ENCODE data around the gene MPEG1.

Gene MPEG1

GRCh38 chr11:59212744-59213631, at the start of gene MPEG1:
MPEG1 (minus strand) TSS chr11:59212927; CDS start chr11:59212865, 62 bp downstream.
- Histone ChIP-seq H3K36me3 (ENCODE audit: control insufficient read depth, insufficient read depth, low read length) (no peaks in the 10 kb centered on the region), H3K27ac (ENCODE audit: low read depth, low read length) (no peak within 1 kb of the TSS), H3K9ac (ENCODE audit: low read length) (no peak within 1 kb of the TSS), H3K4me3 (ENCODE audit: low read depth, low read length) (no peak within 1 kb of the TSS), H3K27me3 (ENCODE audit: control insufficient read depth, insufficient read depth, low read length) (no peaks in the 10 kb centered on the region), H3K9me3 (ENCODE audit: control insufficient read depth, insufficient read depth, low read depth, low read length) (no peaks in the 10 kb centered on the region), H3K4me1 (ENCODE audit: control insufficient read depth, insufficient read depth, low read length) (no peaks in the 10 kb centered on the region; the same call in 1 of the 2 replicates)

GRCh38 chr11:59262177-59262818, 49.6 kb upstream of the MPEG1 start:
- H3K9ac ChIP-seq (ENCODE audit: low read length), result no peak overlapping the region
- no peak overlapping the region for H3K27ac ChIP-seq (ENCODE audit: low read depth, low read length)
- no peaks in the 10 kb centered on the region for H3K9me3 ChIP-seq (ENCODE audit: control insufficient read depth, insufficient read depth, low read depth, low read length)
- no peaks in the 10 kb centered on the region for H3K4me1 ChIP-seq (ENCODE audit: control insufficient read depth, insufficient read depth, low read length)
- no peaks in the 10 kb centered on the region for H3K27me3 ChIP-seq (ENCODE audit: control insufficient read depth, insufficient read depth, low read length)
- no peaks in the 10 kb centered on the region for H3K36me3 ChIP-seq (ENCODE audit: control insufficient read depth, insufficient read depth, low read length)
- H3K4me3 ChIP-seq (ENCODE audit: low read depth, low read length), result no peak overlapping the region

- Histone ChIP-seq H3K36me3 (ENCODE audit: control insufficient read depth, insufficient read depth, low read length) (no peaks in the 10 kb centered on the region), H3K4me1 (ENCODE audit: control insufficient read depth, insufficient read depth, low read length) (no peaks in the 10 kb centered on the region), H3K27me3 (ENCODE audit: control insufficient read depth, insufficient read depth, low read length) (no peaks in the 10 kb centered on the region), H3K9me3 (ENCODE audit: control insufficient read depth, insufficient read depth, low read depth, low read length) (no peaks in the 10 kb centered on the region), H3K27ac (ENCODE audit: low read depth, low read length) (no peak overlapping the region), H3K9ac (ENCODE audit: low read length) (no peak overlapping the region), H3K4me3 (ENCODE audit: low read depth, low read length) (no peak overlapping the region)
Measured at GRCh38 chr11:59261150-59261549, 48.4 kb upstream of the MPEG1 start.

GRCh38 chr11:59259867-59260475, 47.2 kb upstream of the MPEG1 start:
- H3K27ac ChIP-seq (ENCODE audit: low read depth, low read length), result no peak overlapping the region
- no peaks in the 10 kb centered on the region for H3K27me3 ChIP-seq (ENCODE audit: control insufficient read depth, insufficient read depth, low read length)
- no peak overlapping the region for H3K9ac ChIP-seq (ENCODE audit: low read length)
- peaks cover 3% of the 10 kb centered on the region; the same call in 1 of the 2 replicates for H3K4me1 ChIP-seq (ENCODE audit: control insufficient read depth, insufficient read depth, low read length)
- H3K9me3 ChIP-seq (ENCODE audit: control insufficient read depth, insufficient read depth, low read depth, low read length), result no peaks in the 10 kb centered on the region
- H3K4me3 ChIP-seq (ENCODE audit: low read depth, low read length), result no peak overlapping the region
- H3K36me3 ChIP-seq (ENCODE audit: control insufficient read depth, insufficient read depth, low read length), result no peaks in the 10 kb centered on the region

GRCh38 chr11:59259047-59259446, 46.3 kb upstream of the MPEG1 start:
- H3K36me3 ChIP-seq (ENCODE audit: control insufficient read depth, insufficient read depth, low read length), result no peaks in the 10 kb centered on the region
- H3K9me3 ChIP-seq (ENCODE audit: control insufficient read depth, insufficient read depth, low read depth, low read length), result no peaks in the 10 kb centered on the region
- no peak overlapping the region for H3K27ac ChIP-seq (ENCODE audit: low read depth, low read length)
- H3K4me1 ChIP-seq (ENCODE audit: control insufficient read depth, insufficient read depth, low read length), result peaks cover 3% of the 10 kb centered on the region; the same call in 1 of the 2 replicates
- H3K27me3 ChIP-seq (ENCODE audit: control insufficient read depth, insufficient read depth, low read length), result no peaks in the 10 kb centered on the region
- no peak overlapping the region for H3K9ac ChIP-seq (ENCODE audit: low read length)
- no peak overlapping the region for H3K4me3 ChIP-seq (ENCODE audit: low read depth, low read length)

- no peaks in the 10 kb centered on the region for H3K36me3 ChIP-seq (ENCODE audit: control insufficient read depth, insufficient read depth, low read length)
- H3K27ac ChIP-seq (ENCODE audit: low read depth, low read length), result no peak overlapping the region
- no peak overlapping the region for H3K9ac ChIP-seq (ENCODE audit: low read length)
- no peaks in the 10 kb centered on the region for H3K9me3 ChIP-seq (ENCODE audit: control insufficient read depth, insufficient read depth, low read depth, low read length)
- H3K27me3 ChIP-seq (ENCODE audit: control insufficient read depth, insufficient read depth, low read length), result no peaks in the 10 kb centered on the region
- no peak overlapping the region for H3K4me3 ChIP-seq (ENCODE audit: low read depth, low read length)
- peaks cover 3% of the 10 kb centered on the region; the same call in 1 of the 2 replicates for H3K4me1 ChIP-seq (ENCODE audit: control insufficient read depth, insufficient read depth, low read length)
Measured at GRCh38 chr11:59255281-59255680, 42.6 kb upstream of the MPEG1 start.

GRCh38 chr11:59254286-59254685, 41.6 kb upstream of the MPEG1 start:
- no peak overlapping the region for H3K9ac ChIP-seq (ENCODE audit: low read length)
- H3K4me1 ChIP-seq (ENCODE audit: control insufficient read depth, insufficient read depth, low read length), result peaks cover 3% of the 10 kb centered on the region; the same call in 1 of the 2 replicates
- H3K36me3 ChIP-seq (ENCODE audit: control insufficient read depth, insufficient read depth, low read length), result no peaks in the 10 kb centered on the region
- no peak overlapping the region for H3K4me3 ChIP-seq (ENCODE audit: low read depth, low read length)
- H3K27ac ChIP-seq (ENCODE audit: low read depth, low read length), result no peak overlapping the region
- no peaks in the 10 kb centered on the region for H3K27me3 ChIP-seq (ENCODE audit: control insufficient read depth, insufficient read depth, low read length)
- no peaks in the 10 kb centered on the region for H3K9me3 ChIP-seq (ENCODE audit: control insufficient read depth, insufficient read depth, low read depth, low read length)

- Histone ChIP-seq H3K36me3 (ENCODE audit: control insufficient read depth, insufficient read depth, low read length) (no peaks in the 10 kb centered on the region), H3K9ac (ENCODE audit: low read length) (no peak overlapping the region), H3K27ac (ENCODE audit: low read depth, low read length) (no peak overlapping the region), H3K4me1 (ENCODE audit: control insufficient read depth, insufficient read depth, low read length) (peaks cover 3% of the 10 kb centered on the region; the same call in 1 of the 2 replicates), H3K27me3 (ENCODE audit: control insufficient read depth, insufficient read depth, low read length) (no peaks in the 10 kb centered on the region), H3K4me3 (ENCODE audit: low read depth, low read length) (no peak overlapping the region), H3K9me3 (ENCODE audit: control insufficient read depth, insufficient read depth, low read depth, low read length) (peaks cover 5% of the 10 kb centered on the region; the same call in 1 of the 2 replicates)
Measured at GRCh38 chr11:59253001-59253400, 40.3 kb upstream of the MPEG1 start.

- Histone ChIP-seq H3K27ac (ENCODE audit: low read depth, low read length) (no peak overlapping the region), H3K27me3 (ENCODE audit: control insufficient read depth, insufficient read depth, low read length) (no peaks in the 10 kb centered on the region), H3K4me3 (ENCODE audit: low read depth, low read length) (no peak overlapping the region), H3K36me3 (ENCODE audit: control insufficient read depth, insufficient read depth, low read length) (no peaks in the 10 kb centered on the region), H3K9me3 (ENCODE audit: control insufficient read depth, insufficient read depth, low read depth, low read length) (peaks cover 7% of the 10 kb centered on the region; the same call in 1 of the 2 replicates), H3K4me1 (ENCODE audit: control insufficient read depth, insufficient read depth, low read length) (no peaks in the 10 kb centered on the region), H3K9ac (ENCODE audit: low read length) (no peak overlapping the region)
Measured at GRCh38 chr11:59249535-59249934, 36.8 kb upstream of the MPEG1 start.

GRCh38 chr11:59247531-59248227, 35.0 kb upstream of the MPEG1 start:
- Histone ChIP-seq H3K4me1 (ENCODE audit: control insufficient read depth, insufficient read depth, low read length) (no peaks in the 10 kb centered on the region), H3K9me3 (ENCODE audit: control insufficient read depth, insufficient read depth, low read depth, low read length) (peaks cover 7% of the 10 kb centered on the region; the same call in 1 of the 2 replicates), H3K4me3 (ENCODE audit: low read depth, low read length) (no peak overlapping the region), H3K27ac (ENCODE audit: low read depth, low read length) (no peak overlapping the region), H3K36me3 (ENCODE audit: control insufficient read depth, insufficient read depth, low read length) (no peaks in the 10 kb centered on the region), H3K27me3 (ENCODE audit: control insufficient read depth, insufficient read depth, low read length) (no peaks in the 10 kb centered on the region), H3K9ac (ENCODE audit: low read length) (no peak overlapping the region)

Measured in HUES6 (cell line).